NCI-H82 treated with DMSO at 0.1 percent for 48 hours (cell line): ENCODE data around the gene C1QTNF2.
"Not testable (repeated sequence)": the region's sequence is repeated elsewhere in the genome, so short reads cannot be mapped to it uniquely, and the experiment has no call there.

ENCODE experiments used
- DNase-seq: peaks from one replicate; lab custom pipeline; 2025; ENCODE audit not compliant: unreplicated experiment; lab: John Stamatoyannopoulos, UW

Gene C1QTNF2

GRCh38 chr5:160347448-160347847 is 23.0 kb downstream of the C1QTNF2 start:
- DNase-seq = no peak

DNA sequence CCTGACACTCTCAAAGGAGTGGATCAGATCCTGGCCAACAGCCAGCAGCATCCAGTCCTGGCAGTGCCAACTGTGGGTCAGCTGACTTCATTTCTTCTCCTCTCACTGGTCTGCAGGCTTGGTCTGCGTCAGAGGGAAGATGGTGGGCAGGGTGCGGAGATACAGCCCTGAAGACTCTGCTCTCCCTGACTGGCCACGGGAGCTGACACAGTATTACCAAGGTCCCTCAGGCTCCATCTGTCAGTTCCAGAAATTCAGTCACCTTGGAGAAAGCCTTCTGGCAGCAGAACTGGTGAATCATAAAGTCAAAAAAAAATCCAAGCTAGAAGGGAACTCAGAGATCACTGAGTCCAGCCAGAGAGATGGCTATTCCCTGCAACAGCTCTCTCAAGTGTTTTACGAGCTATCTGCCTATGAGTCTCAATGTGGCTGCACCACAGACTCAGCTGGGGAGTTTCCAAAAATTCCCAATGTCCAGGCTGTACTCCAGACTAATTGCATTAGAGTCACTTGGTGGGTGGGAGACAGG is 27.9 kb downstream of the C1QTNF2 start:
- DNase-seq = no peak

DNA sequence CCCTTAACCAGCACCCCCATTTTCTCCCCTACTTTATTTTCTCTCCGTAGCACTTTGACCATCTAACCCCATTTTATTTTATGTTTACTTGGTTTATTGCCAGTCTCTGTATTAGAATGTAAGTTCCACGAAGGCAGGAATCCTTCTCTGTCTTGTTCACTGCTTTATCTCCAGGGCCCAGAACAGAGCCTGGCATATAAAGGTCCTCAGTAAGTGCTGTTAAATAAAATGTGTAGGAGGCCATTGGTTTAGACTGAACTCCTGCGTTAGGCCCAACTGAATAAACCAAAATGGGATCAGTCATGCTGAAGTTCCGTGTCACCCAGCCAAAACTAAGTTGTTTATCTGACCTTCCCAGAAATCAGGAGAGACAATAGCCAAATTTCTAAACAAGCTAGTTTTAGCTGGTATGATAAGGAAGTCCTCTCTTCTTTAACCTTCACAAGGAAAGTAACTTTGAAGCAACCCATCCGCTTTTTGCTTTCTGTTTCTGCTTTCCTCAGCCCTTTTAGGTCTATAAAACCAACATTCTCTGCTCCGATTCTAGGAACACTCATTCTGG is 29.0 kb downstream of the C1QTNF2 start:
- no peak for DNase-seq

DNA sequence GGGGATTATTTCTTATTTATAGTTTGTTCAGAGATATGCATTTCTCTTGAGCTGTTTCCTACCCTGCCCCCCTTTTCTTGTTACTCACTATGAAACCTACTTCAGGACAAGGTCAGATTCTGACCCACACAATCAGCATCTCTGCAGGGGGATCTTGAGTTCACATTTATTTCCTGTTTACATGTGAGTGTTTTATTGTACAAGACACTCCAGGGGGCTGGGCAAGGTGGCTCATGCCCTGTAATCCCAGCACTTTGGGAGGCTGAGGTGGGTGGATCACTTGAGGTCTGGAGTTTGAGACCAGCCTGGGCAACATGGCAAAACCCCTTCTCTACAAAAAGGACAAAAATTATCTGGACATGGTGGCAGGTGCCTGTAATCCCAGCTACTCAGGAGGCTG is 29.9 kb downstream of the C1QTNF2 start:
- not testable (repeated sequence) for DNase-seq

DNA sequence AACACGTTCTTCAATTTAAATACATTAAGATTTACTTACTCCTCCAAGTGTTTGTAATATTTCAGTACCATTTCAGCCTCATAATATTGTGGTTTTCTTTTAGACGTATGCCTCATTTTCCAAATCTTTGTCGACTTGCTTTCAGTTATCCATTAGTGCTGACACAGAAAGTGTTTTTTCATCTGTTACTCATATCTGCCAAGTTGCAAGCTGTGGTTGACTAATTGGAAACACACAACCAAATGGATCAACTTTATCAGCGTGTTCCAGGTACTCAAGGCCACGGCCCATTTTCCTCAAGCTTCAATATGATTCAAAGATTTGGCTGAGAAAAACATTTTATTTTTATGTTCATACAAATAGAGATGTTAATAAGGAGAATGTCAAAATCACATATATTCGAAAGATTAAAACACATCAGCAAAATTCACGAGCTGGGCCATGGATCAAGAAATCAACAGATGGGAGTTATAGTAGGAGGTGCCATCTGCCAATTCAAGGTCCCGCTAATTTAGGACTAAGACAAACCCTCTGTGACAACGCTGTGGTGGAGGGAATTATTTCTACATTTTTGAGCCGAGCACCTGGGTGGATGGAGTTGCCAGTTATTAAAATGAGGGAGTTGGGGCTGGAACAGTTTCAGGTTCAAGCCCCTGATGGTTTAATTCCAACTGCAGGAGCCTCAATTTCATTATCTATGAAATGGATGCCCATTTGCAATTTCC is 30.9 kb downstream of the C1QTNF2 start:
- peak; percentile 29 for DNase-seq

- not testable (repeated sequence) for DNase-seq
Measured at GRCh38 chr5:160334716-160335115, 35.7 kb downstream of the C1QTNF2 start.

GRCh38 chr5:160333721-160334120 is 36.7 kb downstream of the C1QTNF2 start:
- DNase-seq = no peak

- no peak for DNase-seq
Measured at GRCh38 chr5:160330212-160330611, 40.2 kb downstream of the C1QTNF2 start.

GRCh38 chr5:160327818-160328217 is 42.6 kb downstream of the C1QTNF2 start:
- DNase-seq = no peak

- DNase-seq = no peak
Measured at GRCh38 chr5:160326981-160327380, 43.4 kb downstream of the C1QTNF2 start.

GRCh38 chr5:160325716-160326115 is 44.7 kb downstream of the C1QTNF2 start:
- DNase-seq = no peak

DNA sequence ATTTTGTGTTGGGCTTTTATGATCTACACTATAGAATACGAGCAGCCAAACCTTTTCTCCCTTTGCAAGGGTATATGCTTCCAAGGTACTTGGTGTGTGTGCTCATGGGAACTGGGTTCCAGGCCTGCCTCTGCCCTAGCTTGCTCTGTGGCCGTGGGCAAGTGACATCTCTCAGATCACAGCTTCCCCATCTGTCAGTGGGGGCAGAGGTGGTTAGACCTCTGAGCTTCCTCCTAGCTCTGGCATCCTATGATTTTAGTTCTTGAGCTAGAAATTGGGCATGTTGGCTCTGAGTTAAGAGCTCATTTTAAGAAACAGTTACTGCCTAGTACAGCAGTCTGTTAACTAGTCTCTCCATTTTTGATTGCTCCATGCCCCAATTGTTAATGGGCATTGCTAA is 45.5 kb downstream of the C1QTNF2 start:
- no peak for DNase-seq

GRCh38 chr5:160318409-160318808 is 52.0 kb downstream of the C1QTNF2 start:
- DNase-seq = no peak

DNA sequence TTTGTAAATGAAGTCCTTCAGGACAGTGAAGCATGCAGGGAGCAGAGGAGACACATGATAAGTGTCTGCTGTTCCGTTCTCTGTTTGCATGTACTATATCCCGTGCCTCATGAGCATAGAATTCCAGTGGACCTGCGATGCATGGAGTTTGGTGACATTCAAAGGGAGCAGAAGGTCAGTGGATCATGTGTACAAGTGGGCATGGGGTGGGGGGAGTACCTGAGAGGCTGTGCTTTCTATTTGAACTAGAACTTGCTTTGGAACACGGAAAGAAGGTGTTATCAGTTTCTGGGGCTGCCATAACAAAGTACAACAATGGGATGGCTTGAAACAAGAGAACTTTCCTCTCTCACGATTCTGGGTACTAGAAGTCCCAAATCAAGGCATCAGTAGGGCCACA is 53.0 kb downstream of the C1QTNF2 start:
- DNase-seq = no peak

GRCh38 chr5:160315968-160316367 is 54.5 kb downstream of the C1QTNF2 start:
- DNase-seq = no peak

DNA sequence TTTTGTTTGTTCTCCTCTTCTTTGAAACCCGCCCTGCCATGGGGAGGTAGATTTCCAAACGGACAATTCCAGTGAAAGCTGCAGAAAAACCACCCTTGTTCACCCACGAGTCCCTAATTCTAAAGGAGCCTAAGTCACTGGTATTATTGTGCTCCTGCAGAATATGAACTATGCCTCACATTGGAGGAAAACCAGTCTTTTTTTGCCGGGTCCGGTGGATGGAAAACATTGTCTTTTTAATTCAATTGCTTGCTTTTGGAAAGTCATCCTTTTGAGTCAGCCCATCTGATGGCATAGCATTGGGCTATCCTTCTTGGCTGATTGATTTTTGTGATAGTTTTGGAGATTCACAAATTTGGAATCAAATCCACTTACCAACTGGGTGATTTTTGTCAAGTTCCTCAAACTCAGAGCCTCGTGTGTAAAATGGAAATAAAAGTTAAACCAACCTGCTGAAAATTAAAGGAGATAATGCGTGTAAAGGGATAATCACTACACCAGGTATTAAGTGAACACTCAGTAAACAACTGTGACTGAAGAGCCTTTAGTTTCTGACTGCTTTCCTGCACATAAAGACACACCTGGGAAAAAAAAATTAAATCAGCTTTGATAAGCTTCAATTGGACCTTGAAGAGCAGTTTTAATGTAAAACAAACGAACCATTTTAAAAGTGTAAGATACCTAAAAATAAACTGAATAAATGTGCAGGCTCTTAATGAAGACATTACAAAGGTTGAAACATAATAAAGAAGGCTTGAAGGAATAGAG is 57.3 kb downstream of the C1QTNF2 start:
- DNase-seq = no peak

- DNase-seq = peak; percentile 24
Measured at GRCh38 chr5:160312134-160312959, 58.1 kb downstream of the C1QTNF2 start, which contains the start of gene CCNJL. Gene CCNJL (minus strand): TSS chr5:160312564. CDS start chr5:160311923, 641 bp downstream.

DNA sequence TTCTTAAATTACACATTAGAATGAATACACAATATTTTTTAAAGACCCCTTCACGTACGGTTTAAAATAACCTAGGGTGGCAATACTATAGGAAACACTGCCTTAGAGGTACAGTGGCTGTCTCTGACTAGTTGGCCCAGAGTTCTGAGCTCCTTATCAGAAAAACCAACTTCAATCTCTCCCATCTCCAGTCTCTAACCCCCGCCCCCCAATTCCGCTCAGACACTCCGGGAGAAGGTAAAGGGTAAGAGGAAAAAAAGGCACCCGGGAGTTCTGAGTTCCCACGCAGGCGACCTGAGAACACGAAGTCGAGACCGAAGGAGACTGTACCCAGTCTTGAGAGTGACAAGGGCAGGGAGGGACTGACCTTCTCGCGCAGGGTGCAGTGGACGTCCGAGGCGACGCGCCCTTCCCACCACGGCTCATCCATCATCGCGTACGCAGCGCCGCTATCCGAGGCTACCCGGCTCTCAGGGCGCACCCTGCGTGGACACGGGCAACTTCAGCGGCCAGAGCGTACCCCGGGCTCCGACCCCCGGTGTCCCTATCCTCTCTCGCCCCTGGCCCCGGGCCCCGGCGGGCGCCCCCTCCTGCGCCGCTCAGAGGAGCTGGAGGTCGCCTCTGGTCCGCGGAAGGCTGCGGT is 58.8 kb downstream of the C1QTNF2 start:
- DNase-seq = no peak

- DNase-seq = no peak
Measured at GRCh38 chr5:160310552-160311295, 59.7 kb downstream of the C1QTNF2 start.

- no peak for DNase-seq
Measured at GRCh38 chr5:160310140-160310539, 60.3 kb downstream of the C1QTNF2 start.
